ENCODE results near the gene HS3ST4. TPM values are rescaled to one million over a fixed set of nuclear protein-coding genes. Genes with fewer than 3 reads are reported as not detected.

The HS3ST4 gene
- total RNA-seq, 4 donors from 2014 or later: 0.49 to 1.4 (median 0.64) TPM; not detected in 1

- no peaks in the 10 kb centered on the region for H3K9me3 ChIP-seq
- TF ChIP-seq EP300 (IDR thresholded peaks at IDR 0.05) (no peak), POLR2AphosphoS5 (IDR thresholded peaks at IDR 0.05) (no peak), POLR2A (IDR thresholded peaks at IDR 0.05) (no peak), CTCF (IDR thresholded peaks at IDR 0.05) (no peak)
- no peaks in the 10 kb centered on the region for H3K36me3 ChIP-seq
- WGBS: 64% methylated on average over 7 of the region's 7 CpGs
- no peaks in the 10 kb centered on the region for H3K4me1 ChIP-seq
- no peak overlapping the region for H3K4me3 ChIP-seq
- DNase-seq (ENCODE audit: low spot score in 2 of 2): no peak
- peaks cover 29% of the 10 kb centered on the region for H3K27me3 ChIP-seq
- no peak overlapping the region for H3K27ac ChIP-seq
Measured at GRCh38 chr16:25699069-25699468, 7.3 kb downstream of the HS3ST4 start.

DNA sequence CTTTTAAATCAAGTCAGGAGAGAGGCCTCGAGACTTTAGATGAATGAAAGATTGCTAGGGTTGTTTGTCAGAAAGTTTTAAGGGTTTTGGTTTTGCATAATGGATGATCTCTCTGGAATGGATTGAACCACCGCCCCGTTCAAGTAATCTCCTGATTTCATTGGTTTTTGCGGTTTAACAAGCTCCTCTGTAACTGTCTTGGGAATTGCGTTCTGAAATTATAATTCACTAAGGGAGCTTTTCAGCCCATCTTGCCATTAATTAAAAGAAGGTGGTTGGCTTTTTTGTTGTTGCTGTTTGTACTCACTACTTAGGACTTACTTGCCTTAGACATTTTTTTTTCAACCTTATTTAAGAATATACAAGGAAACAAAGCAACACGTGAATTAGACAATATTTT, 8.8 kb downstream of the HS3ST4 start:
- Histone ChIP-seq H3K4me1 (no peaks in the 10 kb centered on the region), H3K27ac (no peak overlapping the region), H3K27me3 (peaks cover 14% of the 10 kb centered on the region), H3K36me3 (no peaks in the 10 kb centered on the region), H3K4me3 (no peak overlapping the region), H3K9me3 (no peaks in the 10 kb centered on the region)
- no peak for DNase-seq (ENCODE audit: low spot score in 2 of 2)
- WGBS: 65% methylated on average over 6 of the region's 6 CpGs
- TF ChIP-seq POLR2A (IDR thresholded peaks at IDR 0.05) (no peak), POLR2AphosphoS5 (IDR thresholded peaks at IDR 0.05) (no peak), EP300 (IDR thresholded peaks at IDR 0.05) (no peak), CTCF (IDR thresholded peaks at IDR 0.05) (no peak)

- Histone ChIP-seq H3K27me3 (no peaks in the 10 kb centered on the region), H3K9me3 (peaks cover 8% of the 10 kb centered on the region), H3K27ac (no peak overlapping the region), H3K4me3 (no peak overlapping the region), H3K36me3 (no peaks in the 10 kb centered on the region), H3K4me1 (no peaks in the 10 kb centered on the region)
- no peak for TF ChIP-seq CTCF (IDR thresholded peaks at IDR 0.05)
- no peak for TF ChIP-seq POLR2A (IDR thresholded peaks at IDR 0.05)
- no peak for TF ChIP-seq POLR2AphosphoS5 (IDR thresholded peaks at IDR 0.05)
- TF ChIP-seq EP300 (IDR thresholded peaks at IDR 0.05): no peak
- 89% methylated on average over 1 of the region's 1 CpG for WGBS
- no peak for DNase-seq (ENCODE audit: low spot score in 2 of 2)
Measured at GRCh38 chr16:25707553-25707952, 15.8 kb downstream of the HS3ST4 start.

GRCh38 chr16:25707982-25708583, 16.3 kb downstream of the HS3ST4 start:
- peaks cover 8% of the 10 kb centered on the region for H3K9me3 ChIP-seq
- TF ChIP-seq POLR2A (IDR thresholded peaks at IDR 0.05) (no peak), EP300 (IDR thresholded peaks at IDR 0.05) (no peak), CTCF (IDR thresholded peaks at IDR 0.05) (no peak), POLR2AphosphoS5 (IDR thresholded peaks at IDR 0.05) (no peak)

GRCh38 chr16:25709213-25709612, 17.5 kb downstream of the HS3ST4 start:
- H3K4me1 ChIP-seq: no peaks in the 10 kb centered on the region
- no peak for DNase-seq (ENCODE audit: low spot score in 2 of 2)
- H3K27ac ChIP-seq: no peak overlapping the region
- no peak for TF ChIP-seq CTCF (IDR thresholded peaks at IDR 0.05)
- no peak for TF ChIP-seq POLR2A (IDR thresholded peaks at IDR 0.05)
- no peak for TF ChIP-seq EP300 (IDR thresholded peaks at IDR 0.05)
- no peak for TF ChIP-seq POLR2AphosphoS5 (IDR thresholded peaks at IDR 0.05)
- no peaks in the 10 kb centered on the region for H3K36me3 ChIP-seq
- H3K27me3 ChIP-seq: no peaks in the 10 kb centered on the region
- 16% methylated on average over 7 of the region's 7 CpGs for WGBS
- H3K4me3 ChIP-seq: no peak overlapping the region
- H3K9me3 ChIP-seq: peaks cover 8% of the 10 kb centered on the region

More at GRCh38 chr16:25707982-25708583, 16.3 kb downstream of the HS3ST4 start:
- H3K4me3 ChIP-seq: no peak overlapping the region
- DNase-seq (ENCODE audit: low spot score in 2 of 2): no peak
- no peaks in the 10 kb centered on the region for H3K4me1 ChIP-seq
- no peaks in the 10 kb centered on the region for H3K27me3 ChIP-seq
- 47% methylated on average over 3 of the region's 3 CpGs for WGBS
- H3K27ac ChIP-seq: no peak overlapping the region
- H3K36me3 ChIP-seq: no peaks in the 10 kb centered on the region

Measured in suprapubic skin (tissue), 4 donors.